ENCODE measurements around the gene CTNND1. TPM values are rescaled to one million over a fixed set of nuclear protein-coding genes. Genes with fewer than 3 reads are reported as not detected.

The CTNND1 gene
- total RNA-seq, 1 donor from 2014 or later: 187 TPM

- no peak for DNase-seq (ENCODE audit: extremely low spot score, unreplicated experiment)
- Mint-ChIP-seq H3K27ac (peak overlapping the region; percentile 13), H3K9me3 (no peaks in the 10 kb centered on the region), H3K4me1 (ENCODE audit: unreplicated experiment) (no peaks in the 10 kb centered on the region), H3K27me3 (no peaks in the 10 kb centered on the region), H3K4me3 (no peak overlapping the region), H3K36me3 (no peaks in the 10 kb centered on the region)
- no peak for TF ChIP-seq CTCF (conservative IDR thresholded peaks at IDR 0.05)
Observed at GRCh38 chr11:57728829-57729228, 32.8 kb upstream of the CTNND1 start.

GRCh38 chr11:57729479-57729878 is 32.1 kb upstream of the CTNND1 start:
- TF ChIP-seq CTCF (conservative IDR thresholded peaks at IDR 0.05): no peak
- Mint-ChIP-seq H3K4me1 (ENCODE audit: unreplicated experiment) (no peaks in the 10 kb centered on the region), H3K9me3 (no peaks in the 10 kb centered on the region), H3K27ac (no peak overlapping the region), H3K36me3 (no peaks in the 10 kb centered on the region), H3K4me3 (no peak overlapping the region), H3K27me3 (no peaks in the 10 kb centered on the region)
- no peak for DNase-seq (ENCODE audit: extremely low spot score, unreplicated experiment)

- Mint-ChIP-seq H3K27ac (no peak overlapping the region), H3K9me3 (no peaks in the 10 kb centered on the region), H3K4me3 (no peak overlapping the region), H3K36me3 (peaks cover 9% of the 10 kb centered on the region), H3K27me3 (no peaks in the 10 kb centered on the region), H3K4me1 (ENCODE audit: unreplicated experiment) (no peaks in the 10 kb centered on the region)
- TF ChIP-seq CTCF (conservative IDR thresholded peaks at IDR 0.05): no peak
- DNase-seq (ENCODE audit: extremely low spot score, unreplicated experiment): no peak
Observed at GRCh38 chr11:57732661-57733060, 28.9 kb upstream of the CTNND1 start.

GRCh38 chr11:57735619-57736298 is 25.8 kb upstream of the CTNND1 start:
- no peak for TF ChIP-seq CTCF (conservative IDR thresholded peaks at IDR 0.05)
- no peak for DNase-seq (ENCODE audit: extremely low spot score, unreplicated experiment)
- peak overlapping the region; percentile 10 for H3K4me3 Mint-ChIP-seq
- no peaks in the 10 kb centered on the region for H3K4me1 Mint-ChIP-seq (ENCODE audit: unreplicated experiment)
- peaks cover 18% of the 10 kb centered on the region for H3K36me3 Mint-ChIP-seq
- H3K27ac Mint-ChIP-seq: peak overlapping the region; percentile 80
- no peaks in the 10 kb centered on the region for H3K27me3 Mint-ChIP-seq
- no peaks in the 10 kb centered on the region for H3K9me3 Mint-ChIP-seq

GRCh38 chr11:57741132-57742086 is 20.2 kb upstream of the CTNND1 start, which contains the start of gene SELENOH:
SELENOH (plus strand) TSS chr11:57741491; CDS start chr11:57741596, 105 bp downstream.
- peaks cover 9% of the 10 kb centered on the region for H3K4me1 Mint-ChIP-seq (ENCODE audit: unreplicated experiment)

More at GRCh38 chr11:57741132-57742086, 20.2 kb upstream of the CTNND1 start, which contains the start of gene SELENOH:
- H3K27me3 Mint-ChIP-seq: no peaks in the 10 kb centered on the region
- H3K9me3 Mint-ChIP-seq: no peaks in the 10 kb centered on the region
- TF ChIP-seq CTCF (conservative IDR thresholded peaks at IDR 0.05): no peak
- DNase-seq (ENCODE audit: extremely low spot score, unreplicated experiment): peak; percentile 97
- H3K27ac Mint-ChIP-seq: peak within 1 kb of the TSS; percentile 93
- peak within 1 kb of the TSS; percentile 99 for H3K4me3 Mint-ChIP-seq
- peaks cover 17% of the 10 kb centered on the region for H3K36me3 Mint-ChIP-seq

Measured in type B pancreatic cell (in vitro differentiated cells).